Left ventricle myocardium inferior (tissue), 1 donor: ENCODE data around the gene WNT5A. TPM values are rescaled to one million over a fixed set of nuclear protein-coding genes. Genes with fewer than 3 reads are reported as not detected.

Experiments
- DNase-seq: peaks from one replicate; pipeline ENCODE4 v3.0.0-alpha.2; 2020
- H3K27ac ChIP-seq: fragments of 200-600 bp; replicated peaks from 2 replicates; pipeline ENCODE4 v1.8.0; 2021
- H3K27me3 ChIP-seq: fragments of 200-600 bp; 2 replicates; pipeline ENCODE4 v1.8.0; 2021; ENCODE audit warnings: low read depth
- H3K36me3 ChIP-seq: fragments of 200-600 bp; 2 replicates; pipeline ENCODE4 v1.8.0; 2021
- H3K4me1 ChIP-seq: fragments of 200-600 bp; 2 replicates; pipeline ENCODE4 v1.8.0; 2021
- H3K4me3 ChIP-seq: fragments of 200-600 bp; 2 replicates; pipeline ENCODE4 v1.8.0; 2021; ENCODE audit warnings: mild to moderate bottlenecking, moderate library complexity
- H3K9me3 ChIP-seq: fragments of 200-600 bp; replicated peaks from 2 replicates; pipeline ENCODE4 v1.8.0; 2021
- CTCF ChIP-seq: fragments of 200-600 bp; IDR thresholded peaks from 2 replicates; pipeline ENCODE4 v1.8.0; 2021; ENCODE audit warnings: antibody characterized with exemption, mild to moderate bottlenecking, borderline replicate concordance
- intact Hi-C: fragments of 100-400 bp; cut with micrococcal nuclease; formaldehyde crosslinking; loops from one replicate; pipeline ENCODE4 v1.11.0; 2022
- total RNA-seq: library from RNA; stranded (reverse); fragmentation: NEBNext Ultra II Directional; extraction: Animal tissue kit (Norgen Biotek cat#: 25700); gene quantifications from one replicate; pipeline ENCODE4 v1.2.1, GENCODE V29; 2021
- donor health status: DM: no; HTN: yes; CAD: no; lungs with severe emphysema.

The WNT5A gene
- total RNA-seq, 1 donor from 2014 or later = 3.8 TPM

DNA sequence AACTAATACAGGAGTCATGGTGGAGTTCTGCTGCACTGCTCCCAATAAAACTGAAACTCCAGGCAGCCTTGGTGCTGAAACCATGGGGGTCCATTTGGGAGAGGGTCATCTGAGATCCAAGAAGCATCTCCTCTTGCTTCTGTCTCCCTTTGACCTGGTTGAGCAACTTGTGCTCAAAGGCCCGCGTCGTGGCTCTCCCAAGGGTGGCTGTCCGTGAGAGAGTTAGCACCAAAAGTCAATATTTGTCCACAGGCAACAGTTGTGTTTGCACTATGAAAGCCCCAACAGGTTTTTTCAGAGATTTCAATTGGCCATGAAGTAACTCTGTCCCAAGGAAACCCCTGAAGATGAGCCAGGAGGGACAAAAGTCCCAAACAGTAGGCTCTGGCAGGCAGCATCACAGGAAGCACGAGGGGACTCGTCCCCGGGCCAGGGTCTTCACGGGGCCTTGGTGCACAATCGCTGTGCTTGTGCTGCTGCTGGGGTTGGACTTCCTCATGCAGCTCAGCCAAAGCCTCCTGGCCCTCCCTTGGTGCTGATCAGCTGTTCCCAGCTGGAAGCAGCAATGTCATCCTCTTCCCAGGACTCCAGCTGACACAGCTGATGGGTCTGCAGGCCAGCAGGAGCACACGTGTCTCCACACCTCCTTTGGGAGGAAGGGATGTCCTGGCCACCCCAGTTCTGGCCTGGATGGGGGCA, 39.4 kb upstream of the WNT5A start:
- Histone ChIP-seq H3K4me1 (no peaks in the 10 kb centered on the region), H3K27ac (no peak overlapping the region), H3K27me3 (peaks cover 23% of the 10 kb centered on the region), H3K36me3 (no peaks in the 10 kb centered on the region), H3K4me3 (no peak overlapping the region), H3K9me3 (no peaks in the 10 kb centered on the region)
- intact Hi-C loops = no loop called here
- no peak for TF ChIP-seq CTCF
- no peak for DNase-seq

DNA sequence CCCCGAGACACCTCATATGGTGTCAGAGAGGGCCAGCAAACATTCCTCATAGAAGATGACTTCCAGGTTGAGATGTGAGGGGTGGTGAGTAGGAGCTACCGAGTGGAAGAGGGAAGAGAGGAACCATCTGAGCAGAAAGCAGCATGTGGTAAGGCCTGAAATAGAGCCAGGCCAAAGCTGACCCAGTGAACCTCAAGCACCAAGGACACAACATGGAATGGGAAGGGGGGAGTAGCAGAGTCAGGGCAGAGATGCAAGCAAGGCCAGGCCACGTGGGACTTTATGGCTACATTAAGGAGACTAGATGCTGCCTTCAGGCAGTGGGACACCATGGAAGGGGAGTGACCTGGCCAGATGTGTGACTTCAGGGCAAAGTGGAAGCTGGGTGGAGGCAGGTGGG, 38.3 kb upstream of the WNT5A start:
- intact Hi-C loops = no loop called here
- Histone ChIP-seq H3K9me3 (no peaks in the 10 kb centered on the region), H3K27ac (no peak overlapping the region), H3K4me1 (no peaks in the 10 kb centered on the region), H3K36me3 (no peaks in the 10 kb centered on the region), H3K4me3 (no peak overlapping the region), H3K27me3 (peaks cover 23% of the 10 kb centered on the region)
- TF ChIP-seq CTCF = no peak
- DNase-seq = no peak

- TF ChIP-seq CTCF = no peak
- Histone ChIP-seq H3K9me3 (no peaks in the 10 kb centered on the region), H3K27ac (no peak overlapping the region), H3K27me3 (peaks cover 23% of the 10 kb centered on the region), H3K36me3 (no peaks in the 10 kb centered on the region), H3K4me1 (no peaks in the 10 kb centered on the region), H3K4me3 (no peak overlapping the region)
- no peak for DNase-seq
- intact Hi-C loops = no loop called here
These were observed 37.6 kb upstream of the WNT5A start for GRCh38 chr3:55524565-55525244.

- intact Hi-C loops = no loop called here
- Histone ChIP-seq H3K4me3 (no peak overlapping the region), H3K27me3 (peaks cover 18% of the 10 kb centered on the region), H3K36me3 (no peaks in the 10 kb centered on the region), H3K4me1 (no peaks in the 10 kb centered on the region), H3K9me3 (no peaks in the 10 kb centered on the region), H3K27ac (no peak overlapping the region)
- TF ChIP-seq CTCF = no peak
- no peak for DNase-seq
These were observed 36.4 kb upstream of the WNT5A start for GRCh38 chr3:55523471-55523870.

DNA sequence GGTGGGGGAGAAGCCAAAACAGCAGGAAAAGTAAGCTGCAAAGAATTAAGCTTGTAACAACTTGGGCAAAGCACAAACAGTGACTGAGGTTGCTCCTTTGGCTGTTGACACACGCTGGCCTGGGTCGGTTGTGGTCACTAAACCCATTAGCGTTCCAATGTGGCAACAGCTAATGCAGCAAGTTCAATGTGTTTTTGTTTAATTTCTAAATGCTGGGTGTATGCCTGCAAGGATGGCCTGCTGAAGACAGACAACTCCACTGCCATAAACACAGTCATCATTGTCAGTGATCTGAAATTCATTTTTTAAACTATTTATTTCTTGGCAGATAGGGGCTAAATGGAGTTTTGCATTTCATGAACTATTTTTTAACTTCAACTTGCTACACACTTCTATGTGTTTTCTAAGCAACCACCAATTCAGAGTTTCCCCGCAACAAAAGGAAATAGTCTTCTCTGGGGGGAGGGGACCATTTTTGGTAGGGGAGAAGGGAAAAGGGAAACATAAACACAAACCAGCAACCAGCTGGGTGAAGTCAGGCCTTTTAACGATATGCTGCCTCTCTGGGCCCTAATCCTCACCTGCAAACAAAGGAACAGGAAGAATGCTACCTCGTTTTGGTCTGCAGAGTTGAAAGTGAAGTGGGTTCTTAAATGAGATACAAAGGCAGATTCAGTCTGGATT, 34.8 kb upstream of the WNT5A start:
- intact Hi-C loops = no loop called here
- no peak for TF ChIP-seq CTCF

More for the DNA sequence above, 34.8 kb upstream of the WNT5A start:
- Histone ChIP-seq H3K27ac (no peak overlapping the region), H3K27me3 (peaks cover 19% of the 10 kb centered on the region), H3K4me3 (no peak overlapping the region), H3K36me3 (no peaks in the 10 kb centered on the region), H3K9me3 (no peaks in the 10 kb centered on the region), H3K4me1 (no peaks in the 10 kb centered on the region)
- DNase-seq = no peak
